ENCODE measurements around the gene TMEM258.

DNA sequence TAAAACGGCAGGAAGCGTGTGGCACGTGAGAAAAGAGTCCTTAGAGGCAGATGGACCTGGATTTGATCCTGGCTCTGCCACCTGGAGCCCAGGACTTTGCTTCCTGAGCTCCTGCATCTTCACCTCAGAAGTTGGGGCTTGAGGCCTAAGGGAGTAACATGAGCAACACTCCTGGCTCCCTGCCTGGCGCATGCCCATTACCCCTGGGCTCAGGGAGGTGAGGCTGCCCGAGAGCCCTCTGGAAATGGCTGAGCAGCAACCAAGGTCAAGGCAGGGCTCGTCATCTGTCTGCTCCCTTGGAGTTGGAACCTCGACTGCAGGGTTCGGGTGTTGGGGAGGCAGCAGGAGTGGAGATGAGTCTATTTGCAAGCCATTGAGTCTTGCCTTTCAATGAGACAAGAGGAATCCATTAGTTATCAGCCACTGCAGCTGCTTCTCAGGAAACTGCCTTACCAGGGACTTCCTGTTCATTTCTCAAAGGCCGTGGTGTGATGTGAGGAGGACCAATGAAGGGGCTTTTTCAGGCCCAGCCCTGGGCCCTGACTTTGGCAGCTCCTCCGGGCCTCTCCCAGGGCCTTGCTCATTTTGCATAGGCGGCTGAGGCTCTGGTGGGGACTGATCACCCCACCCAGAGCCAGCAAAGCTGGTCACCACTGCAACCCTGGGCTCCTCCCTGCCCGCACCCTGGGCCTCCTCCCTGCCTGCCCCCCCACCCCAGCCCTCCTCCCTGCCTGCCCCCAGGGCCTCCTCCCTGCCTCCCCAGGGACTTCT, 42.1 kb upstream of the TMEM258 start:
- no peak for TF ChIP-seq POLR2A (IDR thresholded peaks at IDR 0.05)
- no peak for TF ChIP-seq EP300 (IDR thresholded peaks at IDR 0.05; ENCODE audit: low read depth)
- TF ChIP-seq POLR2AphosphoS5 (IDR thresholded peaks at IDR 0.05) = no peak

Measured in transverse colon (tissue), 3 donors.